Measurements from ENCODE around the gene SMIM41.

GRCh38 chr12:52044292-52044983 lies 35.1 kb upstream of the SMIM41 start:
- TF ChIP-seq POLR2A (IDR thresholded peaks at IDR 0.05) (peak in 1 of 2 donors; percentile 46), CTCF (IDR thresholded peaks at IDR 0.05 in 4 of 5, conservative IDR thresholded peaks at IDR 0.05 in 1 of 5) (peak in 1 of 5 experiments; percentile 5)
